RWPE2 (cell line): ENCODE results near the gene KCNK6.
A peak's percentile ranks its signal among the peaks of the same experiment; 100 is the strongest.

Experiments used
- ATAC-seq: fragments of 200-7000 bp; cut with Tn5 transposase; 3 replicates; pipeline ENCODE4 v1.9.1; 2021; ENCODE audit warnings: low read depth
- DNase-seq: peaks from one replicate; pipeline ENCODE4 v3.0.0-alpha.2; 2020; ENCODE audit warnings: low spot score
- H3K27ac ChIP-seq: fragments of 450-650 bp; 2 replicates; pipeline ENCODE4 v1.5.1; 2017; ENCODE audit warnings: mild to moderate bottlenecking; ENCODE audit not compliant: poor library complexity, severe bottlenecking
- H3K27me3 ChIP-seq: fragments of 250-450 bp; sonication (Bioruptor Pico); 2 replicates; pipeline ENCODE4 v1.5.1; 2021; ENCODE audit warnings: mild to moderate bottlenecking, moderate library complexity; ENCODE audit not compliant: insufficient read depth, poor library complexity, severe bottlenecking
- H3K36me3 ChIP-seq: fragments of 250-450 bp; sonication (Bioruptor Pico); 2 replicates; pipeline ENCODE4 v1.5.1; 2020; ENCODE audit warnings: low read depth, mild to moderate bottlenecking, moderate library complexity
- H3K4me1 ChIP-seq: fragments of 250-450 bp; sonication (Bioruptor Pico); 2 replicates; pipeline ENCODE4 v1.5.1; 2021; ENCODE audit warnings: mild to moderate bottlenecking, moderate library complexity; ENCODE audit not compliant: insufficient read depth, poor library complexity, severe bottlenecking
- H3K4me3 ChIP-seq: fragments of 250-450 bp; sonication (Bioruptor Pico); 2 replicates; pipeline ENCODE4 v1.5.1; 2021; ENCODE audit warnings: mild to moderate bottlenecking, moderate library complexity; ENCODE audit not compliant: severe bottlenecking
- H3K9me3 ChIP-seq: fragments of 250-450 bp; sonication (Bioruptor Pico); 2 replicates; pipeline ENCODE4 v1.5.1; 2021; ENCODE audit warnings: mild to moderate bottlenecking, moderate library complexity; ENCODE audit not compliant: severe bottlenecking
- CTCF ChIP-seq: fragments of 450-650 bp; IDR thresholded peaks from one replicate; pipeline ENCODE4 v1.5.1; 2017; ENCODE audit warnings: mild to moderate bottlenecking, moderate library complexity; ENCODE audit not compliant: poor library complexity, severe bottlenecking

The KCNK6 gene

DNA sequence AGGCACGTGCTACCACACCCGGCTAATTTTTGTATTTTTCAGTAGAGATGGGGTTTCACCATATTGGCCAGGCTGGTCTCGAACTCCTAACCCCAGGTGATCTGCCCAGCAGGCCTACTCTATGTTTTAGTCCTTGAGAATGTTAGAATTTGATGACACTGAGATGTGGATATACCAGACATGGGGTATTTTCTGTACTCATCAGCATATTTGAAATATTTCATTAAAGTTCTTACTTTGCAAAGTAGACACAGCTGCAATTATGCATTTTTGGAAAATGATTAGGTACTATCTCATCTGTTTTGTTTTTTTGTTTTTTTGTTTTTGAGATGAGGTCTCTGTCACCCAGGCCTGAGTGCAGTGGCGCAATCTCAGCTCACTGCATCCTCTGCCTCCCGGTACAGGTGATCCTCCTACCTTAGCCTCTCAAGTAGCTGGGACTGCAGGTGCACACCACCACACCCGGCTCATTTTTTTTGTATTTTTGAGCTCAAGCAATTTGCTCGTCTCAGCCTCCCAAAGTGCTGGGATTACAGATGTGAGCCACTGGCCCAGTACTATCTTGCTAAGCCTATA, 42.6 kb upstream of the KCNK6 start:
- H3K27ac ChIP-seq, result peak overlapping the region; percentile 49
- peaks cover 25% of the 10 kb centered on the region for H3K4me1 ChIP-seq

DNA sequence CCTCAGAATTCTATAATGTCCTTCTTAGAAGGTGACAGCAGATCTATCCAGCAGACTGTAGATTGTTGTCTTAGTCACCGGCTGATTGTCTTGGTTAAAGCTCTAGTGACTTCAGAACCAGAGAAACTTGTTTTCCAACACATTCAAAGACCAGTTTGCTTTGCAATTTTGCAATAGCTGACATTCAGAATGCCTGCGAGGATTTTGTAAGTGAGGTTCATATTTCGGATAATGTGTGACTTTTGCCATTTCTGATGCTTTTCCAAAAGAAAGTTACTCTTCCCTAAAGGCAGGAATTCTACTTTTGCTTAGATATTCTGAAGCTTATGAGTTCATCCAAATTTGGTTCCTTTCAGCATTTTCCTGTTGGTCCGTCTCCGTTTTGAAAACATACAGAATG, 42.1 kb upstream of the KCNK6 start:
- peak overlapping the region; percentile 49 for H3K27ac ChIP-seq
- no peak overlapping the region for H3K4me3 ChIP-seq
- H3K36me3 ChIP-seq, result peaks cover 74% of the 10 kb centered on the region
- no peaks in the 10 kb centered on the region for H3K27me3 ChIP-seq
- DNase-seq (no peak), ATAC-seq (peak; percentile 61)
- H3K4me1 ChIP-seq, result peaks cover 30% of the 10 kb centered on the region
- no peak for TF ChIP-seq CTCF
- H3K9me3 ChIP-seq, result no peaks in the 10 kb centered on the region

More for the DNA sequence above, 42.6 kb upstream of the KCNK6 start:
- Histone ChIP-seq H3K27me3 (no peaks in the 10 kb centered on the region), H3K4me3 (no peak overlapping the region), H3K36me3 (peaks cover 74% of the 10 kb centered on the region), H3K9me3 (no peaks in the 10 kb centered on the region)
- no peak for TF ChIP-seq CTCF
- DNase-seq (no peak), ATAC-seq (no peak)

- DNase-seq, result no peak
- H3K27me3 ChIP-seq, result no peaks in the 10 kb centered on the region
- peaks cover 30% of the 10 kb centered on the region for H3K4me1 ChIP-seq
- H3K4me3 ChIP-seq, result no peak overlapping the region
- no peak for ATAC-seq
- peaks cover 72% of the 10 kb centered on the region for H3K36me3 ChIP-seq
- no peaks in the 10 kb centered on the region for H3K9me3 ChIP-seq
- no peak for TF ChIP-seq CTCF
- H3K27ac ChIP-seq, result peak overlapping the region; percentile 49
Measured at GRCh38 chr19:38277969-38278680, 41.5 kb upstream of the KCNK6 start.

DNA sequence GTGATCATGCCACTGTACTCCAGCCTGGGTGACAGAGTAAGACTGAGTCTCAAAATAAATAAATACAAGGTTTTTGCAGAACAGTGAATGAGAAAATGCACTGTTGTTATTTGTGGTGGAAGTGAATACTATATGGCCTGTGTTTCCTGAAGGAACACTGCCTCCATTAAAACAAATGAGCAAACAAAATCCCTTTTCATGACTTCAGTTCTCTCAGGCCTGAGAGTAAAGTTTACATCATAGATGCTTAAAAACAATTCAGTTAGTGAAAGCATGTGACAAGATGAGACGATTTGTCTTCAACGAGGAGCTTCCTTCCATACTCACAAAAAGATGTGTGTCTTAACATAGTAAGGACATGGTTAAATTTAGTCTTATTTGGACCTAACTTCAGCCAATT, 40.9 kb upstream of the KCNK6 start:
- ATAC-seq (no peak), DNase-seq (no peak)
- no peaks in the 10 kb centered on the region for H3K27me3 ChIP-seq
- peaks cover 70% of the 10 kb centered on the region for H3K36me3 ChIP-seq
- H3K4me1 ChIP-seq, result peaks cover 30% of the 10 kb centered on the region
- H3K9me3 ChIP-seq, result no peaks in the 10 kb centered on the region
- peak overlapping the region; percentile 49 for H3K27ac ChIP-seq
- H3K4me3 ChIP-seq, result no peak overlapping the region
- no peak for TF ChIP-seq CTCF
